Natural killer cell (primary cell): ENCODE data around the gene ATP10A. TPM values are rescaled to one million over a fixed set of nuclear protein-coding genes. Genes with fewer than 3 reads are reported as not detected.

Source experiments
- ATAC-seq, 3 donors: fragments of 150-1000 bp in 2 of 3; fragments of 200-7000 bp in 1 of 3; cut with Tn5 transposase; 1 replicate in 1 of 3; 2 replicates in 2 of 3; pipeline ENCODE4 v1.10.0; 2021; ENCODE audit warnings: mild to moderate bottlenecking in 2 of 3, moderate library complexity in 2 of 3
- DNase-seq, 2 donors: peaks; one replicate each; pipeline versions ENCODE4 v3.0.0 to v3.0.0-alpha.2; 2013 to 2021; ENCODE audit warnings: mixed read lengths in 1 of 2
- H3K27ac ChIP-seq: one replicate; pipeline ENCODE4 v1.5.1; 2013; ENCODE audit warnings: mild to moderate bottlenecking, low read length
- H3K27me3 ChIP-seq: one replicate; pipeline ENCODE4 v1.6.1; 2013; ENCODE audit warnings: low read length; ENCODE audit not compliant: control insufficient read depth, insufficient read depth
- H3K36me3 ChIP-seq: one replicate; pipeline ENCODE4 v1.6.1; 2013; ENCODE audit warnings: low read length; ENCODE audit not compliant: control insufficient read depth, insufficient read depth
- H3K4me1 ChIP-seq: one replicate; pipeline ENCODE4 v1.6.1; 2013; ENCODE audit warnings: low read length; ENCODE audit not compliant: control insufficient read depth, insufficient read depth
- H3K4me3 ChIP-seq: one replicate; pipeline ENCODE4 v1.5.1; 2013; ENCODE audit warnings: low read length
- H3K9me3 ChIP-seq: one replicate; pipeline ENCODE4 v1.6.1; 2013; ENCODE audit warnings: low read length; ENCODE audit not compliant: control insufficient read depth, insufficient read depth
- H3K27ac Mint-ChIP-seq, 2 donors: one replicate each; pipeline ENCODE4 v1.8.0; 2022; ENCODE audit warnings: mild to moderate bottlenecking in 2 of 2, mixed read lengths in 2 of 2, moderate library complexity in 1 of 2
- H3K27me3 Mint-ChIP-seq, 2 donors: one replicate each; pipeline ENCODE4 v1.8.0; 2022; ENCODE audit warnings: low read depth in 2 of 2, mixed read lengths in 2 of 2
- H3K36me3 Mint-ChIP-seq: one replicate; pipeline ENCODE4 v1.8.0; 2022; ENCODE audit warnings: mixed read lengths
- H3K4me1 Mint-ChIP-seq, 2 donors: one replicate each; pipeline ENCODE4 v1.8.0; 2022; ENCODE audit warnings: mixed read lengths in 2 of 2
- H3K4me3 Mint-ChIP-seq: one replicate; pipeline ENCODE4 v1.8.0; 2022; ENCODE audit warnings: mild to moderate bottlenecking, moderate library complexity, mixed read lengths
- H3K9me3 Mint-ChIP-seq, 2 donors: one replicate each; pipeline ENCODE4 v1.8.0; 2022; ENCODE audit warnings: mixed read lengths in 2 of 2
- CTCF ChIP-seq: fragments of 200-600 bp; IDR thresholded peaks from one replicate; pipeline ENCODE4 v1.8.0; 2022; ENCODE audit warnings: antibody characterized with exemption
- WGBS: methylation state at CpG from one replicate; pipeline ENCODE4 v1.1.7; 2013; ENCODE audit warnings: missing lambda C conversion rate; ENCODE audit not compliant: insufficient coverage; 5-methylcytosine and 5-hydroxymethylcytosine counted together
- intact Hi-C: fragments of 100-400 bp; cut with micrococcal nuclease; formaldehyde crosslinking; loops from one replicate; pipeline ENCODE4 v1.14.2; 2022
- total RNA-seq, 4 donors: library from RNA; stranded (reverse); fragments of 120-200 nt in 1 of 4; gene quantifications; one replicate each; pipeline versions ENCODE4 v1.2.3 to v1.2.4, GENCODE V29; 2013 to 2022

The ATP10A gene
- total RNA-seq, 3 donors from 2014 or later (not counting 1 experiment from before 2014, with no cell fraction given) = 50.1 to 67.0 (median 51.2) TPM

DNA sequence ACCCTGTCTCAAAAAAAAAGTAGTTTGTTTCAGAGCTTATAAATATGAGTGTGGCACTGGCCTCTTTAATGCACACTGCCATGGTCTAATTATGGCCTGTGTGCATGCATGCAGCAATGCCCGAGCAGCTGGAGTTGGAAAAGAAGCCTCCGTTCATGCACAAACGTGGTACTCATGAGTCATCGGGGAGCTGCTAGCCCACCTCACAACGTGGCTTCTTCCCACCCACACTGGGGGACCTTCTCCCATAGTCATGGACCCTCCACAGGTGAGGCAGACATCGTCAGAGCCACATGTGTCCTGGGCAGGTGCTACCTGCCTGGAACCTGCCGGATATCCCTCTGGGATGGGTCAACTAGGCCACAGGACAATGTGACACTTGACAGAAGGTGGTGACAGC is 66.7 kb downstream of the ATP10A start:
- no peaks in the 10 kb centered on the region for H3K9me3 ChIP-seq
- H3K27me3 ChIP-seq = no peaks in the 10 kb centered on the region
- peaks cover 76 to 89% of the 10 kb centered on the region in 2 donors for H3K4me1 Mint-ChIP-seq
- intact Hi-C loops = no loop called here
- no peak for ATAC-seq
- 69% methylated on average over 7 of the region's 7 CpGs for WGBS
- H3K4me3 ChIP-seq = no peak overlapping the region
- no peak for TF ChIP-seq CTCF
- no peaks in the 10 kb centered on the region for H3K36me3 Mint-ChIP-seq
- DNase-seq = no peak
- H3K27ac ChIP-seq = no peak overlapping the region
- H3K4me1 ChIP-seq = peaks cover 62% of the 10 kb centered on the region
- no peaks in the 10 kb centered on the region for H3K36me3 ChIP-seq
- no peaks in the 10 kb centered on the region for H3K9me3 Mint-ChIP-seq
- H3K4me3 Mint-ChIP-seq = no peak overlapping the region
- H3K27me3 Mint-ChIP-seq = no peaks in the 10 kb centered on the region
- no peak overlapping the region for H3K27ac Mint-ChIP-seq

- no peak for DNase-seq
- Histone ChIP-seq H3K27ac (no peak overlapping the region), H3K27me3 (no peaks in the 10 kb centered on the region), H3K9me3 (no peaks in the 10 kb centered on the region), H3K4me3 (no peak overlapping the region), H3K36me3 (no peaks in the 10 kb centered on the region), H3K4me1 (peaks cover 55% of the 10 kb centered on the region)
- no peak for TF ChIP-seq CTCF
- intact Hi-C loops = loop anchor here (2.0 kb wide), 2 partner anchors 55 to 65 kb away; no protein-coding TSS in a partner anchor
- Mint-ChIP-seq H3K36me3 (no peaks in the 10 kb centered on the region), H3K27ac (peak overlapping the region; percentile 63 to 77), H3K27me3 (no peaks in the 10 kb centered on the region), H3K4me1 (peaks cover 80 to 91% of the 10 kb centered on the region in 2 donors), H3K9me3 (no peaks in the 10 kb centered on the region), H3K4me3 (peak overlapping the region; percentile 63)
- WGBS = 21% methylated on average over 4 of the region's 6 CpGs
- ATAC-seq = peak in 1 of 3 donors; percentile 25
Observed at GRCh38 chr15:25795712-25796111, 67.4 kb downstream of the ATP10A start.

GRCh38 chr15:25795061-25795460 is 68.1 kb downstream of the ATP10A start:
- H3K9me3 ChIP-seq = no peaks in the 10 kb centered on the region
- DNase-seq (peak; percentile 26 to 76), ATAC-seq (peak; percentile 80 to 98 (median 94))
- TF ChIP-seq CTCF = no peak
- H3K27me3 Mint-ChIP-seq = no peaks in the 10 kb centered on the region
- H3K4me3 Mint-ChIP-seq = peak overlapping the region; percentile 63
- H3K4me1 Mint-ChIP-seq = peaks cover 80 to 91% of the 10 kb centered on the region in 2 donors
- H3K4me1 ChIP-seq = peaks cover 48% of the 10 kb centered on the region
- 49% methylated on average over 9 of the region's 9 CpGs for WGBS
- no peaks in the 10 kb centered on the region for H3K9me3 Mint-ChIP-seq
- H3K27me3 ChIP-seq = no peaks in the 10 kb centered on the region
- H3K27ac Mint-ChIP-seq = peak overlapping the region; percentile 63 to 77
- intact Hi-C loops = loop anchor here (2.0 kb wide), 2 partner anchors 56 to 66 kb away; no protein-coding TSS in a partner anchor
- no peaks in the 10 kb centered on the region for H3K36me3 ChIP-seq
- no peak overlapping the region for H3K27ac ChIP-seq
- H3K4me3 ChIP-seq = no peak overlapping the region
- no peaks in the 10 kb centered on the region for H3K36me3 Mint-ChIP-seq
